GM21786 (cell line): ENCODE data around the gene C22orf31.
"Not testable (repeated sequence)": the region's sequence is repeated elsewhere in the genome, so short reads cannot be mapped to it uniquely, and the experiment has no call there.

Experiments used
- ATAC-seq: cut with Tn5 transposase; IDR thresholded peaks from one replicate; pipeline ENCODE4 v1.9.1; 2021; ENCODE audit not compliant: unreplicated experiment

C22orf31 gene

DNA sequence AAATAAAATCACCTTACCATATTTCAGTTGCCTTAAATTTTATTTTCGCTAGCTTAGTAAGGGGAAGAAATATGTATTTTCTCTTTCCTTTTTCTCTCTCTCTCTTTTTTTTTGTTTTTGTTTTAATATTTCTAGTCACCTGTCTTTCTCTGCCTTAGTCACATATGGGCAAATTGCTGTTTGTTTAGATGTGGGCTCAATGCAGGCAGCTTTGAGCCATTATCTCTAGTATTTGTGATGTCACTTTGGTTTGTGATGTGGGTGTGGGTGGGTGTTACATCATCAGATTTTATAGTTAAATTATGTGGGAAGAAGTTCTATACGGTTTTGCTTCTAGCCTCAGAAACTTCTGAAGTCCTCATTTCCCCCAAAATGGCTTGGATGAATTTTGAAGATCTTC is at the start of gene C22orf31:
C22orf31 (minus strand) TSS at position 59 of the 400 bp plus-strand sequence; CDS start at position 20, 39 bp downstream.
- ATAC-seq, result no peak

DNA sequence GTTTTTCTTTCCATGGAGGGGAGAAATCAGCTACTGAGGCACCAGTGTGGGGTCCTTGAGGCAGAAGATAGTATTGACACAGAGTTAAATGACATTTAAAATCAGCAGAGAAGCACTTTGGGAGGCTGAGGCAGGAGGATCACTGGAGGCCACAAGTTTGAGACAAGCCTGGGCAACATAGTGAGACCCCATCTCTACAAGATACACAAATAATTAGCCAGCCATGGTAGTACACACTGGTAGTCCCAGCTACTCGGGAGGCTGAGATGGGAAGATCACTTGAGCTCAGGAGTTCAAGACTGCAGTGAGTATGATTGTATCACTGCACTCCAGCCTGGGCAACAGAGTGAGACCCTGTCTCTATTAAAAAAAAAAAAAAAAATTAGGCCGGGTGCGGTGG is 49.3 kb upstream of the C22orf31 start:
- no peak for ATAC-seq

DNA sequence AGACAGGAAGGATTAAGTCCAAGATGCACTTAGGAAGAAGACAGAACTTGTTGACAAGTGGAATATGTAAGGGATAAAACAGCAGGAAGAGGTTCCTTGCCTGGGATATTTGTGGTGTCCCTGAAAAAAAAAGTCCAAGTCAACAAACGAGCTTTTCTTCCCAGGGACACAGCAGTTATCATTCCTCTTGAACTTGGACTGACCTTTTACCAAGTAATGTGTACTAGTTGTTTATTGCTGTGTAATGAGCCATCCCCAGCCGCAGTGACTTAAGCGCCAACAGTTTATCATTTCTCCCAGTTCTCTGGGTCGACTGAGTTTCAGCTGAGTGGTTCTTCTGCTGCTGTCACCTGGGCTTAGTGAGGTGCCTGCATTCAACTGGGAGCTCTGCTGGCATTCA is 48.2 kb upstream of the C22orf31 start:
- ATAC-seq, result no peak

DNA sequence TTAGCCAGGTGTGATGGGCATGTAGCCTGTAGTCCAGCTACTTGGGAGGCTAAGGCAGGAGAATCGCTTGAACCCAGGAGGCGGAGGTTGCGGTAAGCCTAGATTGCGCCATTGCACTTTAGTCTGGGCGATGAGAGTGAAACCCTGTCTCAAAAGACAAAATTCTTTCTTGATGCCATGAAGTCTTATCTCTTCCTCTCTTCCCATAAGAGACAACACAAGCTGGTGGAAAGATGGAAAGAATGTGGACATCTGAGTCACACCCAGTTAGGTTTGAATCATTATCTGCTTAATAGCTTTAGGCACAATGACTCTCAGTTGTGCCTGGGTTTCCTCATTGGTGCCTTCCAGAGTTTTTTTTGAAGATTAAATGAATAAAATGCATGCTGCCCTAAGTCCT is 46.5 kb upstream of the C22orf31 start:
- no peak for ATAC-seq

DNA sequence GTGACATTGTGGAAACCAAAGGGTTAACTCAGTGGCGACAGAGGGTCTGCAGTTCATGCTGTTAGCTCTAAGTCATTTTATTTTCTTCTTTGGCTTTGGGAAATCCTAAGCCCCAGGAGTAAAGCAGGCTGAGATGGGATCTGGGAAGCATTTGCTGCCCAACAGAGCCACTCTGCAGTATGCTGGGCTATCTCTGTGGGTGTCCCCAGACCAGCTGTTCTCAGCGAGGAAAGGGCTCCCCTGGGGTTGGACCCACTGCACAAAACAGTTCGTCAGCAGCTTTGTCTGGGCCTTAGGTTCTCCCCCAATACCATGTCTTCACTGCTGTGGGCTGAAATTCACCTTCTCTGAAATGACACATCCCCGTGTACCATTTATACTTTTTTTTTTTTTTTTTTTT is 45.2 kb upstream of the C22orf31 start:
- ATAC-seq, result no peak

DNA sequence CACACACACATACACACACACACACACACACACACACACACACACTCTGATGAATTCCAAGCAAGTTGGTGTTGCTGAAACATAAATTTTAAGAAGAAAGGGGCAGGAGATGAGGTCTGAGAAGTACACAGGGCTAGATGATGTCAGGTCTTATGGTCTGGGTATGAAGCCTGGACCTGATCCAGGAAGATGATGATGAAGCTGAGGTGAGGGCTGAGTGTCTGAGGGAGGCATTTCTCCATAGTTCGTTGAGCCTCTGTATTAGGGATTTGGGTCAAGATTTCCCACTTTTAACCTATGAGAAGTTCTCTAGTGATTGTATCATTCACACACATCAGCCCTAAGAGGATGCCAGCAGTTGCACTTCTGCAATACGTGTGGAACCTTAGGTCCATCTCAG is 43.8 kb upstream of the C22orf31 start:
- ATAC-seq, result no peak

DNA sequence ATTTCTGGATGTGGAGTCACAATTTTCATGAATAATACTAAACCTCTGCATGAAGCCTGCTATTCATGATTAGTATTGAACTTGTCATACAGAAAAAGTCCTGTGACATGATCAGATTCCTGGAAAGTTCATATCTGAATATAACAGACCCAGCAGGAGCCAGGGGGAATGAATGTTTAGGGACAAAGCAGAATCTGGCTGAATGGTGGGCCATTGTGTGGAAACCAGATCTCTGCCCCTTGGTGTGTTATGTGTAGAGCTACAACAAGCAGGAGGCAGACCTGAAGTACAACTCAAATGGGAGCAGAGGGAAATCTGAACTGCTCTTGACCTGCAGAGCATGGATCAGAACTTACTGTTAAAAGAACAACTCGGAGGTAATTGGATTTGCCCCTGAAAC is 41.5 kb upstream of the C22orf31 start:
- ATAC-seq, result no peak

DNA sequence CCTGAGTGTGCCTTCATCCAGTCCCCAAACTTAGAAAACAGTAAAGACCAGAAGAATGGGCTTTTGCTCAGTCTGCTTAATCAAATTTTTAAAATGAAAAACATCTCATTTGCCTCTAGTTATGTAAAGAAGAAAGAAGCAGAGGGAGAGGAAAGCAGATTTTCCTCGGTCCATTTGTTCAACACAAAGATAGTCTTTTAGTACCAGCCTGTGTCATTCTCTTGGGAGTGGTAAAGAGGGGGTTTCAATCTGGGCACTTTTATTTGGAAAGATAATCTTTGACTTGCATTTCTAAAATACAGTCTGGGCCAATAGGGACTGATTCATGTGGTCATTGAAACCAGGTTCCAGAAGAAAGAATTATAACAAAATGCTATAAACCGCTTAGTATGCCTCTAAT is 40.7 kb upstream of the C22orf31 start:
- no peak for ATAC-seq

DNA sequence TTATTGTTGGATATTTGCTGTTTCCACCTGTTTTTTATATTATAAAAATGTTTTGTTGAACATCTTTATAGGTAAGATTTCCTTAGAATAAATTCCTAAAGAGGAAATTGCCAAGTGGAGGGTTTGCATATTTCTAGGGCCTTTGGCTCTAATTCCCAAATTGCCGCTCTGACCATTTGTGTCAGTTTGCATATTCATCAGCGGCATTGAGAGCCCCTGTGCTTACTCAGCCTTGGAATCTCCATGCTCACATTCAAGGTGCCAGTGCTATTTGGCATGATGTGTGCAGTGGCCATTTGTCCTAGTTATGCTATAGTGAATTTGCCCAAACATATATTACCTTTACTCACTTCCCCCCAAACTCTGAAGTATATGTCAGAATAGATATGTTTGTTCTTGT is 36.7 kb upstream of the C22orf31 start:
- ATAC-seq, result no peak

DNA sequence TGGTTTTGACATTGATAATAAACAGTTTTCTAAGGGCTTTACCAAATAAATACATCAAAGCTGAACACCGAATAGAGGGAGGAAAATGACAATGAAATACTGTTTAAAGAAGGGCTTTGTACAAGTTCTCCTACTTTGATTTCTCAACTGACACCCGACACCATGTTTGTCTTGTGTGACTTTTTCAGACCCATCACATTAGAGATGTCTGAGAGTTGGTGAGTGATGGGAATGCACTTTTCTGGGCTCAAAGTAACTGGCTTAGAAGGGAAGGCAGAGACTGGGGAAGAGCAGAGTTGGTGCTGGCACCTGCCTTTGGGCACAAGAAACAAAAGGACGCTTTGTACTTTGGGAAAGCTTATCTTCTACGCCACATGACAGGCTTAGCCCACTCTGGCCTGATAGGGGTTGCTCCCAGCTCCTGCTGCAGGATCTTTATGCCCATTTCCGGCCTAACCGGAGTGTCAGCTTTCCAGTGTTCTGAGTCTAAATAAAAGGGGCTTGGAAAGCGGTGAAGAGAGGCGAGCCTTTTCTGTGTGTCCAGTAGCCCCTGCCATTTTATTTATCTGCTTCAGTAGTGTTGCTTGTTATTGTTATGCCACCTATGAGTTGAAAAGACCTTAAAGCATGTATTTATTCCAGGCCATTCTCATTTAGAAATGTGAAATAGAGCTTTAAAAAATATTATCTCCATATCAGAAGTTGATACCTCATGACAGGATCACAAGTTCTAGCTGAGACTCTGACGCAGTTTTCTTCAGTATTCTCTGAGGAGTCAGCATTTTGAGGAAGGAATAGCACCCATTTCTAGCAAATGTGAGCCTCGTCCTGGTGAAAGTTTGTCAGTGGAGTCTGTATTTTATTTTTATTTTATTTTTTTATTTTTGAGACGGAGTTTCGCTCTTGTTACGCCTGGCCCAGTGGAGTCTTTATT is 35.4 kb upstream of the C22orf31 start:
- ATAC-seq, result no peak

DNA sequence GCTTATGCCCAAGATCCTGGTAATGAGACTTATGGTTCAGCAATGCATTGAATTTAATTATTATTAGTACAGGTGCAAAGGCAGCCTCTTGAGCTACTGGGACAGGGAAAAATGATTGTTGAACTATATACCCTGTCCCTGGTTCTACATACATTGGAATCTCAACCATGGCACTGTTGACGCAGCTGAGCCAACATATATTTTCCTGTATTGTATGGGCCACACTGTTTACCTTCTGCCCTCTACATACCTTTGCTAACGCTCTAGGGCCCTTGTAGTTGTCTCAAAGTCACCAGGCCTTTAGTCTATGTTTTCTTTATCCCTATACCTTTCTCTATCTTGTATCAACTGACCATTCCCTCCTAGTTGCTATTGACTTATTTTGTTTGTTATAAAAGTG is 33.8 kb upstream of the C22orf31 start:
- ATAC-seq, result no peak

DNA sequence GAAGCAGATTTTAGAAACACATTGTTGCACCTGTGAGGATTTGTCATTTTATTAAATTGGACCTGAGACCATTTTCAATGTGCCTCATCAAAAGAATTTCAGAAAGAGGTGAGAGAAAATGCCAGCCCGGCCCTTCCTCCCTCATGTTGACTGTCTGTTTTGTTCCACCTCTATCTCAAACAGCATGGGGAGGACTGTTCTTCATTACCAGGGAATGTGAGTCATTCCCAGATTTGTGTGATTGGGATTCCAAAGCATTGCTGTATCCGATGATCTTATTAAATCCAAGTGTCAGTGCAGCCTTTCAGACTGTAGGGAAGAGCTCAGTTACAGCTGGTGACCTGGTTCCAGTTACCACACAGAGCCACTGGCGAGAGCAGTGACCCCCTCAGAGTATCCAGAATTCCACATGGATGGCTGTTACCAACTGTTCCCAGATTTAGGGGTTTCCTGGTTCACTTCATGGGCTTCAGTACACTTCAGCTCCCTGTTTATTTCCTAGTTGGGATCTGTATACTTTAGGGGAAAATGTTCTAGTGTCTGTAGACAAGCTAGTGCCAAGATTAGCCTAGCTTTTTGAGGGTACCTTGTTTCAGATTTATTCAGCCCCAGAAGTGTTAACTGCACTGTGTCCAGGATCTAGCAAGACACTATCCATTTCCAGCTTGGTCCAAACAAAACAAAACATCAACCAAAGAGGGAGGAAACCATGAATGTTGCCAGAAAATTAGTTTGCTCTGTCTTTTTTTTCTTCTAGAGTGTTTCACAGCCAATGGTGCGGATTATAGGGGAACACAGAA is 32.1 kb upstream of the C22orf31 start:
- no peak for ATAC-seq

DNA sequence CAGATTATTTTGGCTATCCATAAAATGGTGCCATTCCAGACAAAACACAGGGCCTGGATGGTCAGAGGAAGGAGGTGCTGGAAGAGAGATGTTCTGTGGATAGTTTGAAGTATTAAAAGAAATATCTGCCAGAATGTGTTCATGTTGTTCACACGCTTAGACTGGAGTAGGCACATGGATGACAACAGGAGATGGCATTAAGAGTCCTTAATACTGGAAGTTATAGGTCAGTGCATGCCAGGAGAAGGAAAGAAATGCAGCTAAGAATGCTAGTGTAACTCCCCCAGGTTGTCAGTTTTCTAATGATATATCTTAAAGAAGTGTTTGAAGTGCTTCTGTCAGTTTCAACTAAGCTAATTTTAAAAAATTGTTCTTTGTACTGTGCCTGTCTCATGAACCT is 31.4 kb upstream of the C22orf31 start:
- no peak for ATAC-seq

DNA sequence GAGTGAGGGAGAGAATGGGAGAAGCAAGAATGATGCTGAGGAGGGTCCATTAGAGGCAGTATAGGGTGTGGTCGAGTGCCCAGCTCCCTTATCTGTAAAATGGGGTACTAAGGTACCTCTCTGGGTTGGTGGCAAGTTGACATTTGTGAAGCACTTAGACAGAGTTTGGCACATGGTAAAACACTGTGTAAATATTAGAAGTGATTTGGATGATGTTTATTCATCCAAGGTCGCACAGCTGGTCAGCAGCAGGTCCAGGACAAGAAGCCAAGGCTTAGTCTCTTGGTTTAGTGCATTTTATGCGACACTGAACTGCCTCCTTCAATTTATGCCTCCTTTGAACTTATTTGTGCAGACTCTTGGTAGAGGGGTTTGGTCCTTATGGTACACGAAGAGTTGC is 30.6 kb upstream of the C22orf31 start:
- ATAC-seq, result no peak

DNA sequence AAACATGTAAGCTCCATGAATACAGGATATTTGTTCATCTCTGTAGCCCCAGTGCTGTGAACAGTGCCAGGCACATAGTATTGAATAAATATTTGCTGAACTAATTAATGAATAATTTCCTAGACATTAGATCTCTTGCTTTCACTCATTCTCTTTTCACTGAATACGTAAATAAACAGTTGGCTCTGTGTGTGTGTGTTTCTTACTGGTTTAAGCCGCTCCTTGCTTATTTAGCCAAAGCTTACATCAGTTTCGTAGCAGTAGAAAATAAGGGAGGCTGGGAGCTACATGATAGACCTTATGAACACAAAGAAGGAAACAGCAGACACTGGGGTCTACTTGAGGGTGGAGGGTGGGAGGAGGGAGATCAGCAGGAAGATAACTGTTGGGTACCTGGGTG is 28.4 kb upstream of the C22orf31 start:
- ATAC-seq, result no peak

DNA sequence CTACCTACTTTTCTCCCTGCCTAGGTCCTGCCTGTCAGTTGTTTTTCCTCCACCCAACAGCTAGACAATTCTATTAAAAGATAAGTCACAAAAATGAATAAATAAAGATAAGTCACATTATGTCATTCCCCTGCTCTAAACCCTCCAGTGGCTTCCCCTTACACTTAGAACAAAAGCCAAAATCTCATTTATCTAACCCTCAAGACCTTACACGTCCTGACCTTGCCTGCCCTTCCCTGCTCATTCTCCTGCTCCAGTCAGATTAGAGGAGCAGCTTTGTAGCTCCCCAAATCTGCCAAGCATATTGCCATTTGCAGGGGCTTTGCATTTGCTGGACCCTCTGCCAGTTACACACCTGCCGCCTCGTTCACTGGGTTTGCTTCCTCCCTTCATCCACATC is 27.9 kb upstream of the C22orf31 start:
- no peak for ATAC-seq

DNA sequence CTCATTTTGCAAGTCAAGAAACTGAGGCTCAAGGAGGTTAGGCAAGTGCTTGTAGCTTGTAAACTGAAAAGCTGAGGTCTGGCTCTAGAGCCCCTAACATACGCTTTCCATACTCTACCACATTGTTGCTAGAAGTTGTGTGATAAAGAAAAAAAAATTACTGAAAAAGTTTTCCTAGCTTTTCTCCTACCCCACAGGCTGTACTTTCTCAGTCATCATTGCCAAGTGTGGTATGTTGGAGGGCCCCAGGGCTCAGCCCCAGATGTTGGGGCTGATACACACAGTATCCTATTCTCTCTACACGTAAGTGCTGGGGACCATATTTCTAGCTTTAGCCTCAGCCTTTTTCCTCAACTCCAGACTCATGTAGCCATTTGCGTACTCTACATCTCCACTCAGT is 27.2 kb upstream of the C22orf31 start:
- no peak for ATAC-seq

DNA sequence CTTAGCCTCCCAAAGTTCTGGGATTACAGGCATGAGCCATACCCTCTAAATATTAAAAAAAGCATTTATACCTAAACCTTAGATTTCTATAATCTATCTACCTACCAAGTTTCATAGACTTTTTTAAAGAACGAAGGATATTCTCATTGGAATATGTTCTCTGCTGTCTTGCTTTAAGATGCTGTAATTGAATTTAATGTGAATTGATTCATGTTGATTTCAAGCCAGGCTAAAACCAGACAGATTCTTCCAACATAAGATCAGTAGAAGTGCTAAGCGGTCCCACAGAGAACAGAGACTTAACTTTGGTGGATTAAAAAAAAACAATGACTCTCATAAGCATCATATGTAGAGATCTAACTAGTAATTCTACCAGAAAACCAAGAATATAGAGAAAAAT is 25.4 kb upstream of the C22orf31 start:
- no peak for ATAC-seq

DNA sequence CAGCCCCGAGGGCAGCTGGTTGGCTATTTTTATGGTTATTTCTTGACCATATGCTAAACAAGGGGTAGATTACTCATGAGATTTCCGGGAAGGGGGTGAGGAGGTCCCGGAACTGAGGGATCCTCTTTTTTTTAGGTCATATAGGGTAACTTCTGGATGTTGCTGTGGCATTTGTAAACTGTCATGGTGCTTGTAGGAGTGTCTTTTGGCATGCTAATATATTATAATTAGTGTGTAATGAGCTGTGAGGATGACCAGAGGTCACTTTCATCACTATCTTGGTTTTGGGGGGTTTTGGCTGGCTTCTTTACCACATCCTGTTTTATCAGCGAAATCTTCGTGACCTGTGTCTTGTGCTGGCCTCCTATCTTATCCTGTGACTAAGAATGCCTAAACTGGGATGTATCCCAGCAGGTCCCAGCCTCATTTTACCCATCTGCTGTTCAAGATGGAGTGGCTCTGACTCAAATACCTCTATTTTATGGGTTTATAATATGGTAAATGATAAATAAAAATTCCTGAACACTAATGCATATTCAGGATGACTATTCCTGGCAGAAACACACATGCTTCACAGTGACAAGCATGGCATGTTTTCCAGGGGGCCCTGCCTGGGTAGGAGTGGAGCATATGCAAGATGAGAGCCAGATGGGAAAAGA is 22.4 kb upstream of the C22orf31 start:
- ATAC-seq, result no peak

DNA sequence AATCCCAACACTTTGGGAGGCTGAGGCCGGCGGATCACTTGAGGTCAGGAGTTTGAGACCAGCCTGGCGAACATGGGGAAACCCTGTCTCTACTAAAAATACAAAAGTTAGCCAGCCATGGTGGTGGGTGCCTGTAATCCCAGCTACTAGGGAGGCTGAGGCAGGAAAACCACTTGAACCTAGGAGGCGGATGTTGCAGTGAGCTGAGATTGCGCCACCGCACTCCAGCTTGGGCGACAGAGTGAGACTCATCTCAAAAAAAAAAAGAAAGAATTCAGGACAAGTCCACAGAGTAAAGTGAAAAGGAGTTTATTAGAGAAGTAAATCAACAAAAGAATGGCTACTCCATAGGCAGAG is 21.9 kb upstream of the C22orf31 start:
- not testable (repeated sequence) for ATAC-seq

DNA sequence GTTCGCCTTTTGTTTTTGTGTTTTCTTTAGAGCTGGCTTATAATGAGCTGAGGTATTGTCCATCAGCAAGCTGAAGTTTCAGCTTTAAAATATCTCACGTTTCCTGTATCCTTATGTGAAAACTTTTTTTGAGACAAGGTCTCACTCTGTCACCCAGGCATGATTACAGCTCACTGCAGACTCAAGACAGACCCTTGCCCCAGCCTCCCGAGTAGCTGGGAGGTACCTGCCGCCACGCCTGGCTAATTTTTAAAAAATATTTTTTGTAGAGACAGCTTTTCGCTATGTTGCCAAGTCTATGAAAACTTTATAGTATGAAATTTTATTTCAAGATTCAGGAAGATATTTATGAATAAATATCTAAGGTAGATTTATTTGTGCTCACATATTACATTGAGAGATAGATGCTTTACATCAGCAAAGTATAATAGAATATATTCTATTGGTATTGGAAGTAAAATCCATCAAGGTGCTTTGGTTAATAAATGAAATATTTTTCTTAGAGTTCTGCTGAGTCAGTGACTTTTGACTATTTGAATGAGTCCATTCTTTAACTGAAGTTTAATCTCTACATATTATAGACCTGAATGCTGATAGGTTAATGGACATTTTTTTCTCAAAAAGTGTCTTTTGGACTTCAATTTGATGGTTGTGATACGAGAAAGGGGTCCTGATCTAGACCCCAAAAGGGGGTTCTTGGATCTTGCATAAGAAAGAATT is 21.4 kb upstream of the C22orf31 start:
- ATAC-seq, result no peak
